Psoas muscle (tissue), 8 donors: ENCODE results near the gene TMEM120A. TPM values are rescaled to one million over a fixed set of nuclear protein-coding genes. Genes with fewer than 3 reads are reported as not detected.

ENCODE experiments used
- ATAC-seq, 4 donors: fragments of 200-7000 bp; cut with Tn5 transposase; one replicate each; pipeline ENCODE4 v1.9.1; 2020; ENCODE audit warnings: moderate library complexity in 3 of 4, mild to moderate bottlenecking in 2 of 4
- DNase-seq, 2 donors: peaks; one replicate each; pipeline ENCODE4 v3.0.0-alpha.2; 2020
- H3K27ac ChIP-seq: fragments of 200-600 bp; one replicate; pipeline ENCODE4 v1.8.0; 2022
- H3K27me3 ChIP-seq, 3 donors: fragments of 200-600 bp in 1 of 3; one replicate each; pipeline versions ENCODE4 v1.6.1 to v1.8.0; 2013 to 2022; ENCODE audit warnings: low read length in 2 of 3, mild to moderate bottlenecking in 2 of 3, moderate library complexity in 1 of 3; ENCODE audit not compliant: insufficient read depth in 3 of 3
- H3K36me3 ChIP-seq, 2 donors: fragments of 200-600 bp in 1 of 2; one replicate each; pipeline versions ENCODE4 v1.6.1 to v1.8.0; 2013 to 2022; ENCODE audit warnings: low read depth in 1 of 2, mild to moderate bottlenecking in 1 of 2, moderate library complexity in 1 of 2; ENCODE audit not compliant: insufficient read depth in 1 of 2
- H3K4me1 ChIP-seq: fragments of 200-600 bp; one replicate; pipeline ENCODE4 v1.8.0; 2022
- H3K4me3 ChIP-seq: fragments of 200-600 bp; one replicate; pipeline ENCODE4 v1.8.0; 2022; ENCODE audit warnings: mild to moderate bottlenecking
- H3K9me3 ChIP-seq: fragments of 200-600 bp; one replicate; pipeline ENCODE4 v1.8.0; 2022
- CTCF ChIP-seq: fragments of 200-600 bp; IDR thresholded peaks from one replicate; pipeline ENCODE4 v1.8.0; 2022; ENCODE audit warnings: antibody characterized with exemption
- WGBS, 3 donors: extraction: QIAGEN DNeasy Blood & Tissue Kit; methylation state at CpG; one replicate each; pipeline versions ENCODE4 v1.1.6 to v1.1.7; 2013; 5-methylcytosine and 5-hydroxymethylcytosine counted together
- intact Hi-C, 2 donors: fragments of 100-400 bp; cut with DNase I; formaldehyde crosslinking; loops; one replicate each; pipeline versions ENCODE4 v1.11.0 to v1.14.2; 2022
- polyA plus RNA-seq, 3 donors: library from polyadenylated mRNA; stranded (reverse); fragments of 200-250 nt; gene quantifications; one replicate each; pipeline ENCODE4 v1.2.3, GENCODE V29; 2013
- total RNA-seq, 4 donors: library from RNA; stranded (reverse); fragmentation: NEBNext Ultra II Directional in 2 of 4; extraction: Animal tissue kit (Norgen Biotek cat#: 25700) in 2 of 4; gene quantifications; one replicate each; pipeline versions ENCODE4 v1.2.1 to v1.2.4, GENCODE V29; 2021 to 2023
- donor health status: healthy with polysubstance abuse.
- donor health status: DM: no; HTN: no; CAD: no; lungs with moderate emphysema.
- donor health status: Bipolar disorder and iron deficiency.
- donor health status: healthy.
- donor health status: DM: yes; HTN: yes; CAD: no.
- donor health status: DM: no; HTN: no; CAD: no.
- donor health status: DM: no; HTN: no; CAD: no.
- donor health status: DM: yes; HTN: yes; CAD: no.

TMEM120A gene
- total and polyA plus RNA-seq, 7 donors: 70.1 to 185 (median 103) TPM

DNA sequence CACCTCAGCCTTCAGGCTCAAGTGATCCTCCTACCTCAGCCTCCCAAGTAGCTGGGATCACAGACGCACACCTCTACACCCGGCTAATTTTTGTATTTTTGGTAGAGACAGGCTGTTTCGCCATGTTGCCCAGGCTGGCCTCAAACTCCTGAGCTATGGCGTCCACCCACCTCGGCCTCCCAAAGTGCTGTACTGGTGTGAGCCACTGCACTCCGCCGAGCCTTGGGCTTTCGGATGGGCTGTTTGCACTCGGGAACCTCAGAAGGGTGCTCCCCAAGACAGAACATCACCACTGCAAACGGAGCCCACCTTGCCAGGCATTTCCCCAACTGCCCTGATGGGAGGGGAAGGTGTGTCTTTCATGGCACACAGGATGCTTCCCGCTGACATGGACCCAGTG lies 27.3 kb downstream of the TMEM120A start:
- DNase-seq (peak in 1 of 2 donors; percentile 49), ATAC-seq (no peak)
- H3K27me3 ChIP-seq: no peaks in the 10 kb centered on the region
- 76 to 86% (median 80%) methylated on average over 11 of the region's 11 CpGs for WGBS, 3 donors
- peaks cover 88% of the 10 kb centered on the region for H3K4me1 ChIP-seq
- H3K9me3 ChIP-seq: no peaks in the 10 kb centered on the region
- H3K27ac ChIP-seq: peak overlapping the region; percentile 98
- no peaks in the 10 kb centered on the region for H3K36me3 ChIP-seq
- peak overlapping the region; percentile 66 for H3K4me3 ChIP-seq
- TF ChIP-seq CTCF: no peak
- intact Hi-C loops: no loop called here

GRCh38 chr7:75966190-75966961 lies 28.0 kb downstream of the TMEM120A start:
- peak overlapping the region; percentile 66 for H3K4me3 ChIP-seq
- peak overlapping the region; percentile 98 for H3K27ac ChIP-seq
- TF ChIP-seq CTCF: no peak
- intact Hi-C loops: no loop called here
- H3K27me3 ChIP-seq: no peaks in the 10 kb centered on the region
- H3K4me1 ChIP-seq: peaks cover 84% of the 10 kb centered on the region
- DNase-seq (peak; percentile 75 to 86), ATAC-seq (peak; percentile 61 to 87 (median 68))
- 18 to 31% (median 19%) methylated on average over 26 of the region's 26 CpGs for WGBS, 3 donors
- H3K9me3 ChIP-seq: no peaks in the 10 kb centered on the region
- H3K36me3 ChIP-seq: no peaks in the 10 kb centered on the region

DNA sequence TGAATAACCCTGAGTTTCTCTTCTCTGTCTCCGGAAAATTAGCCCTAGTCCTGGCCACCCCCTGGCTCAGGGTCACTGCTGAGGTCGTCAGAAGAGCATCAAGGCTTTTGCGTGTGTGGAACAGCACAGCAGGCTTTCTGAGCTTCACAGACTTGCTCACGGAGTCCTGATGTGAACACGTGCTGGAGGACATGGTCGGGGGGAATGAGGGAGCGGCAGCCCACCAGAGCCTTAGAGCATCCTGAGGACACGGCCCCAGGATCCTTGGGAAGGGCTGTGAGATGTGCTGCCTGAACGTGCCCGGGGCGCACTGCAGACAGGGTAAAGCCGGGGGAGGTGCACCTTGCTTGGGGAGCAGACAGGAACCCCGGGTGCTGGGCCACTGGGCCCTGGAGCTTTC lies 28.8 kb downstream of the TMEM120A start:
- Histone ChIP-seq H3K4me1 (peaks cover 77% of the 10 kb centered on the region), H3K4me3 (peak overlapping the region; percentile 66), H3K9me3 (no peaks in the 10 kb centered on the region), H3K27me3 (no peaks in the 10 kb centered on the region), H3K27ac (peak overlapping the region; percentile 98), H3K36me3 (no peaks in the 10 kb centered on the region)
- TF ChIP-seq CTCF: no peak
- DNase-seq: no peak
- intact Hi-C loops: no loop called here
- 51 to 67% (median 51%) methylated on average over 13 of the region's 13 CpGs for WGBS, 3 donors
- no peak for ATAC-seq

DNA sequence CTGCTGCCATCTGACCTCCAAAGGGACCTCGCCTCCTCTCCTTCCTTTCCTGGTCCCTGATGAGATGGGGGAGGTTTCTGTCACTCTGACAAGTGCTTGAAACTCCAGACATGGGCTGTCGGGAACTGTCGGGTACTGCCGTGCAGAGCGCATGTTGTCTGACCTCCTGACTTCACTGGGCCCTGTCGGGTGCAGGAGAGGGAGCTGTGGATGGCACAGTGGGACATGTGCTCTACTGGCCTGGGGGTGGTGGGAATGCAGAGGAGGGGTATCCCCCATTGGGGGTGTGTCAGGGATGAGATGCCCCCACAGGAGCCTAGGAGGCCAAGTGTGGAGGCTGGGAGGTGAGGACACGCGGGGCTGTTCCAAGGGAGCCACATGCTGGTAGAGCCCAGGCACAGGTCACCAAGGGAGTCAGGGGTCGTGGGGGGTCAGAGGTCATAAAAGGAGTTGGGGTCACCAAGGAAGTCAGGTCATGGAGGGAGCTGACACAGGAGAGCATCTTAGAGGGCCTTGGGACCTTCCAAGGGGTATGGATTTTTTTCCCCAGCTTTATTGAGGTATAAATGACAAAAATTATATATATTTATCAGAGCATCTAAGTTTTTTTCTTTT lies 30.9 kb downstream of the TMEM120A start:
- WGBS, 3 donors: 65 to 68% (median 67%) methylated on average over 9 of the region's 9 CpGs
- Histone ChIP-seq H3K36me3 (peaks cover 0 to 16% of the 10 kb centered on the region in 2 donors), H3K27ac (peak overlapping the region; percentile 70), H3K9me3 (no peaks in the 10 kb centered on the region), H3K4me1 (peaks cover 59% of the 10 kb centered on the region), H3K4me3 (no peak overlapping the region), H3K27me3 (no peaks in the 10 kb centered on the region)
- DNase-seq (no peak), ATAC-seq (peak in 1 of 4 donors; percentile 3)
- intact Hi-C loops: loop anchor here (5.0 kb wide), 1 partner anchor 46 kb away; the partner anchor contains the start of gene POR (in 2 of the 2)
- no peak for TF ChIP-seq CTCF
